ENCODE data around the gene GCGR.

Gene GCGR

DNA sequence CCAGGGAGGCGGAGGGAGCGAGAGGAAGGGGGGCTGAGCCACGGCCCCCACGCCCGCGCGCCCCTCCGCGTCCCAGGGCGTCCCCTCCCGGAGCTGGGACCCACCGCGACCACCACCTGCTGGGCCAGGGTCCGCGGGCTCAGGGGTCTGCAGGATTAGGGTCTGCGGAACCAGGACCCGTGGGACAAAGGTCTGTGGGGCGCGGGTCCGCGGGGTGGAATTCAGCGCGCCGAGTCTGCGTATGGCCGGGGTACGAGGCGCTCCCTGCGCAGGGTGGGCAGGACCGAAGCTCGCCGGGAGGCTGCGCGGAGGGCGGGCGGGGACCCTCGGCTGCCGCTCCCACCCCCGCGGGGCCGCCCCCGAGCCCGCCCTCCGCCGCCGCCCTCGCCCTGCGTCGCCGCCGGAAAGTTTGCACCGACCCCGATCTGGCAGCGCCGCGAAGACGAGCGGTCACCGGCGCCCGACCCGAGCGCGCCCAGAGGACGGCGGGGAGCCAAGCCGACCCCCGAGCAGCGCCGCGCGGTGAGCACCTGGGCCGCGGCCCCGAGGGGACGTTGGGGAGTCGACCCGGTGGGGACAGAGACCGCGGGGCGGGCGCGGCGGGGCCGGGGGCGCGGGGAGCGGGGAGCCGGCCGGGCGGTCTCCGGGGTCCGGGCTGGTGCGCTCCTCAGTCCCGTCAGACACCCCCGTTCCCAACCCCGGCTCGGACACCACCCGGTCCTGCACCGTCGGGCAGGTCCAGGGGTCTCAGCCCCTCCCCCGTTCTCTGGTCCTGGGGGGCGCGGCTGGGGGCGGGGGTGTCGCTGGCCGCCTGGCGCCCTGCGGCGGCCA lies at the start of gene GCGR:
TSS of gene GCGR (plus strand) at position 423 of the 831 bp plus-strand sequence. CDS start 4,869 bp downstream, outside the sequence.
- H3K36me3 ChIP-seq (replicated peaks): no peaks in the 10 kb centered on the region
- H3K4me3 ChIP-seq (ENCODE audit: low read depth, low read length): no peak within 1 kb of the TSS
- H3K27me3 ChIP-seq (replicated peaks): peaks cover 62% of the 10 kb centered on the region
- in situ Hi-C loops (cut with HindIII; ENCODE audit: low pct_ligation_motif_present, low sequenced_read_pairs): no loop called here
- no peak for DNase-seq
- TF ChIP-seq, protein P1, sequence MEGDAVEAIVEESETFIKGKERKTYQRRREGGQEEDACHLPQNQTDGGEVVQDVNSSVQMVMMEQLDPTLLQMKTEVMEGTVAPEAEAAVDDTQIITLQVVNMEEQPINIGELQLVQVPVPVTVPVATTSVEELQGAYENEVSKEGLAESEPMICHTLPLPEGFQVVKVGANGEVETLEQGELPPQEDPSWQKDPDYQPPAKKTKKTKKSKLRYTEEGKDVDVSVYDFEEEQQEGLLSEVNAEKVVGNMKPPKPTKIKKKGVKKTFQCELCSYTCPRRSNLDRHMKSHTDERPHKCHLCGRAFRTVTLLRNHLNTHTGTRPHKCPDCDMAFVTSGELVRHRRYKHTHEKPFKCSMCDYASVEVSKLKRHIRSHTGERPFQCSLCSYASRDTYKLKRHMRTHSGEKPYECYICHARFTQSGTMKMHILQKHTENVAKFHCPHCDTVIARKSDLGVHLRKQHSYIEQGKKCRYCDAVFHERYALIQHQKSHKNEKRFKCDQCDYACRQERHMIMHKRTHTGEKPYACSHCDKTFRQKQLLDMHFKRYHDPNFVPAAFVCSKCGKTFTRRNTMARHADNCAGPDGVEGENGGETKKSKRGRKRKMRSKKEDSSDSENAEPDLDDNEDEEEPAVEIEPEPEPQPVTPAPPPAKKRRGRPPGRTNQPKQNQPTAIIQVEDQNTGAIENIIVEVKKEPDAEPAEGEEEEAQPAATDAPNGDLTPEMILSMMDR (IDR thresholded peaks at IDR 0.05; ENCODE audit: low read depth, low read length, missing control alignments): no peak
- H3K27ac ChIP-seq: no peak within 1 kb of the TSS

DNA sequence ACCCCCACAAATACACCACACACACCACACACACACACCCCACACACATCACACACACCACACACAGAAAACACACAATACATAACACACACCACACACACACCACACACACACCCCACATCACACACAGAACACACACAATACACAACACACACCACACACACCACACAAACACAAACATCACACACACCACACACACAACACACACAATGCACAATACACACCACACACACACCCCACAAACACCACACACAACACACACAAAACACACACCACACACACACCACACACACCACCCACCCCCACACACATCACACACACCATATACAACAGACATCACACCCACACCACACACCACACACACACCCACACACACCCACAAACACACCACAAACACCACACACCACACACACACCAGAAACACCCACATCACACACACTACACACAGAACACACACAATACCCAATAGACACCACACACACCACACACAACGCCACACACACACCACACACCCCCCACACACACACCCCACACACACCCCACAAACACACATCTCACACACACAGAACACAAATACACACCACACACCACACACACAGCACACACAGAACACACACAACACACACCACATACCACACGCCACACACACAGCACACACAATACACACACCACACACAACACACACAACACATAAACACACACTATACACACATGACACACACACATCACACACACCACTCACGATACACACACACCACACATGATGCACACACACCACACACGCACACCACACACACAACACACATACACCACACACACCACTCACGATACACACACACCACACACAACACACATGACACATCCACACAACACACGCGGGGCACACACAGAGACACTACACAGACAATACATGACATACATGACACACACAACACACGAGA lies 11.0 kb upstream of the GCGR start:
- Histone ChIP-seq H3K27ac (no peak overlapping the region), H3K36me3 (replicated peaks) (no peaks in the 10 kb centered on the region), H3K4me3 (ENCODE audit: low read depth, low read length) (no peak overlapping the region), H3K27me3 (replicated peaks) (no peaks in the 10 kb centered on the region)
- DNase-seq: no peak
- TF ChIP-seq, protein P1 (IDR thresholded peaks at IDR 0.05; ENCODE audit: low read depth, low read length, missing control alignments): no peak
- in situ Hi-C loops (cut with HindIII; ENCODE audit: low pct_ligation_motif_present, low sequenced_read_pairs): no loop called here

DNA sequence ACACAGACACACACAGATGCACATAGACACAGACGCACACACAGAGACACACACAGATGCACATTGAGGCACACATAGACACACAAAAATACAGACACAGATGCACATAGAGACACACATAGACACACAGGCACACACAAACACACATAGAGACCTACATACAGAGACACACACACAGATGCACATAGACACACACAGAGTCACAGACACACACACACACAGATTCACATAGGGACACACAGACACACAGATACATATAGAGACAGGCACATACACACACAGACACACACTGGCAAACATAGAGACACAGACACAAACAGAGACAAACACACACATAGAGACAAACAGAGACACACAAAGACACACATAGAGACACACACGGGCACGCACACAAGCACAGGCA lies 9.9 kb upstream of the GCGR start:
- DNase-seq: no peak
- Histone ChIP-seq H3K36me3 (replicated peaks) (no peaks in the 10 kb centered on the region), H3K4me3 (ENCODE audit: low read depth, low read length) (no peak overlapping the region), H3K27ac (no peak overlapping the region), H3K27me3 (replicated peaks) (no peaks in the 10 kb centered on the region)
- in situ Hi-C loops (cut with HindIII; ENCODE audit: low pct_ligation_motif_present, low sequenced_read_pairs): no loop called here
- TF ChIP-seq, protein P1 (IDR thresholded peaks at IDR 0.05; ENCODE audit: low read depth, low read length, missing control alignments): no peak

DNA sequence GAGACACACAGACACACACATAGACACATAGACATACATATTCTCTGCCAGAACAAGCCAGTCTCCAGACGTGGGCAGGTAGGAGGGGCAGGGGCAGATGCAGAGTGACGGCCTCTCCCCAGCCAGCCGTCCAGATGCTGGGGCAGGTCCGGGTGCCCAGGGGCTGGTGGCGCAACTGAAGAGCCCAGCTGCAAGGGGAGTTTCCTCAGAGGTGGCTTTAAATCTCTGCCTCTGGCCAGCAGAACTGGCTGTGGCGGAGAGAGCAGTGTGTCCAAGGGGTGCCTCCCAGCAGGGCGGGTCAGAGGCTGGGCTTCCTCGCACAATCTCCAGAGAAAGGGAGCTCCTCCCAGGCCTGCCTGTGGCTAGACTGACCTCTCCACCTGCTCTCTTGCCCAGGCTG lies 9.4 kb upstream of the GCGR start:
- DNase-seq: no peak
- Histone ChIP-seq H3K27ac (no peak overlapping the region), H3K36me3 (replicated peaks) (no peaks in the 10 kb centered on the region), H3K27me3 (replicated peaks) (no peaks in the 10 kb centered on the region), H3K4me3 (ENCODE audit: low read depth, low read length) (no peak overlapping the region)
- in situ Hi-C loops (cut with HindIII; ENCODE audit: low pct_ligation_motif_present, low sequenced_read_pairs): no loop called here
- TF ChIP-seq, protein P1 (IDR thresholded peaks at IDR 0.05; ENCODE audit: low read depth, low read length, missing control alignments): no peak

DNA sequence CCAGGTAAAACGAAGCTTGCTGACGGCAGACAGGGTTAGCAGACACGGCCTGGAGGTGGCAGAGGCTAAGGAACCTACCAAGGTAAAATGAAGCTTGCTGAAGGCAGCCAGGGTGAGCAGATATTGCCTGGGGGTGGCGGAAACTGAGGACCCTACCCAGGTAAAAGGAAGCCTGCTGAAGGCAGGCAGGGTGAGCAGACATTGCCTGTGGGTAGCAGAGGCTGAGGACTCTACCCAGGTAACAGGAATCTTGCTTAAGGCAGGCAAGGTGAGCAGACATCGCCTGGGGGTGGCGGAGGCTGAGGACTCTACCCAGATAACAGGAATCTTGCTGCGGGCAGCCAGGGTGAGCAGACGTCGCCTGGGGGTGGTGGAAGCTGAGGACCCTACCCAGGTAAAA lies 2.6 kb upstream of the GCGR start:
- DNase-seq: no peak
- Histone ChIP-seq H3K27me3 (replicated peaks) (peaks cover 46% of the 10 kb centered on the region), H3K4me3 (ENCODE audit: low read depth, low read length) (no peak overlapping the region), H3K27ac (no peak overlapping the region), H3K36me3 (replicated peaks) (no peaks in the 10 kb centered on the region)
- in situ Hi-C loops (cut with HindIII; ENCODE audit: low pct_ligation_motif_present, low sequenced_read_pairs): no loop called here
- TF ChIP-seq, protein P1 (IDR thresholded peaks at IDR 0.05; ENCODE audit: low read depth, low read length, missing control alignments): no peak

All from brain microvascular endothelial cell (primary cell).